Stomach (tissue), 9 donors: Measurements from ENCODE around the gene AKAP6. TPM values are rescaled to one million over a fixed set of nuclear protein-coding genes. Genes with fewer than 3 reads are reported as not detected.
A peak's percentile ranks its signal among the peaks of the same experiment; 100 is the strongest.

Experiments
- DNase-seq, 2 donors: peaks; one replicate each; pipeline versions ENCODE4 v3.0.0 to v3.0.0-alpha.2; 2013 to 2019
- H3K27ac ChIP-seq, 5 donors: fragments of 200-600 bp in 4 of 5; sonication (generic) in 4 of 5; one replicate each; pipeline ENCODE4 v1.5.1; 2013 to 2019; ENCODE audit warnings: mild to moderate bottlenecking in 1 of 5, moderate library complexity in 1 of 5
- H3K27me3 ChIP-seq, 3 donors: fragments of 200-600 bp; sonication (generic); one replicate each; pipeline ENCODE4 v1.5.1; 2017 to 2019; ENCODE audit warnings: mixed run types in 1 of 3
- H3K36me3 ChIP-seq, 4 donors: fragments of 200-600 bp; sonication (generic); 1 replicate in 3 of 4; 2 replicates in 1 of 4; pipeline ENCODE4 v1.5.1; 2016 to 2019
- H3K4me1 ChIP-seq, 4 donors: fragments of 200-600 bp; sonication (generic); one replicate each; pipeline ENCODE4 v1.5.1; 2016 to 2019
- H3K4me3 ChIP-seq, 4 donors: fragments of 200-600 bp; sonication (generic) in 3 of 4; one replicate each; pipeline ENCODE4 v1.5.1; 2016 to 2019; ENCODE audit warnings: mild to moderate bottlenecking in 1 of 4
- H3K9me3 ChIP-seq, 4 donors: fragments of 200-600 bp; sonication (generic); one replicate each; pipeline ENCODE4 v1.5.1; 2016 to 2019
- CTCF ChIP-seq, 7 experiments: fragments of 450-650 bp in 4 of 7; fragments of 200-600 bp in 3 of 7; sonication (generic) in 3 of 7; IDR thresholded peaks; one replicate each; pipeline ENCODE4 v1.5.1; 2016 to 2019; ENCODE audit warnings: antibody characterized with exemption in 7 of 7, control low read depth in 2 of 7, mild to moderate bottlenecking in 1 of 7
- EP300 ChIP-seq: sonication (generic); formaldehyde crosslinking; IDR thresholded peaks from one replicate; pipeline ENCODE4 v1.6.1; 2017; ENCODE audit warnings: antibody characterized with exemption
- POLR2A ChIP-seq, 4 donors: fragments of 450-650 bp; IDR thresholded peaks; one replicate each; pipeline ENCODE4 v1.6.1; 2016; ENCODE audit warnings: antibody characterized with exemption in 4 of 4, control low read depth in 2 of 4, mild to moderate bottlenecking in 1 of 4, moderate library complexity in 1 of 4
- POLR2AphosphoS5 ChIP-seq, 3 donors: sonication (generic); formaldehyde crosslinking; IDR thresholded peaks; one replicate each; pipeline ENCODE4 v1.6.1; 2016; ENCODE audit warnings: antibody characterized with exemption in 3 of 3
- WGBS, 5 donors: extraction: QIAGEN DNeasy Blood & Tissue Kit in 3 of 5; methylation state at CpG; one replicate each; pipeline versions ENCODE4 v1.1.5 to v1.1.7; 2013 to 2018; 5-methylcytosine and 5-hydroxymethylcytosine counted together
- intact Hi-C: fragments of 100-400 bp; cut with DNase I; formaldehyde crosslinking; loops from one replicate; pipeline ENCODE4 v1.15.1; 2023; ENCODE audit warnings: low total_unique reads
- polyA plus RNA-seq, 3 donors: library from polyadenylated mRNA; stranded (reverse); fragments of 200-250 nt; gene quantifications; one replicate each; pipeline ENCODE4 v1.2.3, GENCODE V29; 2013
- total RNA-seq, 5 donors: library from RNA; depleted of rRNA; stranded (reverse); fragments of >200 nt; gene quantifications; one replicate each; pipeline versions ENCODE4 v1.1.0 to v1.2.3, GENCODE V29; 2014 to 2016
- donor health status: healthy with polysubstance abuse.
- donor health status: Bipolar disorder and iron deficiency.
- donor health status: healthy.

AKAP6 gene
- total and polyA plus RNA-seq, 8 donors, result 0.15 to 132 (median 3.3) TPM

- Histone ChIP-seq H3K27me3 (no peaks in the 10 kb centered on the region), H3K27ac (peak overlapping the region in 2 of 5 donors; percentile 6 to 26), H3K36me3 (no peaks in the 10 kb centered on the region), H3K4me1 (peaks cover 0 to 35% (median 4%) of the 10 kb centered on the region in 4 donors), H3K9me3 (no peaks in the 10 kb centered on the region), H3K4me3 (no peak overlapping the region)
- intact Hi-C loops, result no loop called here
- TF ChIP-seq POLR2A (IDR thresholded peaks at IDR 0.05) (no peak), POLR2AphosphoS5 (IDR thresholded peaks at IDR 0.05) (no peak), EP300 (no peak), CTCF (IDR thresholded peaks at IDR 0.05) (no peak)
- 25 to 46% (median 31%) methylated on average over 3 of the region's 3 CpGs for WGBS, 5 donors
- DNase-seq, result no peak
Observed at GRCh38 chr14:32510815-32511214, 181.7 kb downstream of the AKAP6 start.

- H3K9me3 ChIP-seq, result no peaks in the 10 kb centered on the region
- DNase-seq, result no peak
- no peaks in the 10 kb centered on the region for H3K36me3 ChIP-seq
- peaks cover 0 to 3% (median 0%) of the 10 kb centered on the region in 3 donors for H3K27me3 ChIP-seq
- intact Hi-C loops, result no loop called here
- WGBS, 5 donors, result 50 to 63% (median 60%) methylated on average over 3 of the region's 3 CpGs
- H3K4me1 ChIP-seq, result peaks cover 0 to 35% (median 4%) of the 10 kb centered on the region in 4 donors
- no peak overlapping the region for H3K4me3 ChIP-seq
- no peak overlapping the region for H3K27ac ChIP-seq
- no peak for TF ChIP-seq POLR2AphosphoS5 (IDR thresholded peaks at IDR 0.05)
- no peak for TF ChIP-seq POLR2A (IDR thresholded peaks at IDR 0.05)
- no peak for TF ChIP-seq EP300
- TF ChIP-seq CTCF (IDR thresholded peaks at IDR 0.05), result no peak
Observed at GRCh38 chr14:32512348-32512747, 183.2 kb downstream of the AKAP6 start.

GRCh38 chr14:32512813-32513212 lies 183.7 kb downstream of the AKAP6 start:
- intact Hi-C loops, result no loop called here
- H3K9me3 ChIP-seq, result no peaks in the 10 kb centered on the region
- H3K27me3 ChIP-seq, result peaks cover 0 to 7% (median 0%) of the 10 kb centered on the region in 3 donors
- peaks cover 0 to 35% (median 4%) of the 10 kb centered on the region in 4 donors for H3K4me1 ChIP-seq
- H3K4me3 ChIP-seq, result no peak overlapping the region
- TF ChIP-seq POLR2A (IDR thresholded peaks at IDR 0.05), result no peak
- no peak for TF ChIP-seq POLR2AphosphoS5 (IDR thresholded peaks at IDR 0.05)
- TF ChIP-seq CTCF (IDR thresholded peaks at IDR 0.05), result no peak
- no peak for TF ChIP-seq EP300
- no peak overlapping the region for H3K27ac ChIP-seq
- H3K36me3 ChIP-seq, result no peaks in the 10 kb centered on the region
- DNase-seq, result no peak

- intact Hi-C loops, result no loop called here
- peaks cover 0 to 7% (median 0%) of the 10 kb centered on the region in 3 donors for H3K27me3 ChIP-seq
- DNase-seq, result no peak
- TF ChIP-seq POLR2A (IDR thresholded peaks at IDR 0.05), result no peak
- peak in 1 of 7 experiments; percentile 49 for TF ChIP-seq CTCF (IDR thresholded peaks at IDR 0.05)
- H3K4me3 ChIP-seq, result no peak overlapping the region
- H3K36me3 ChIP-seq, result no peaks in the 10 kb centered on the region
- H3K27ac ChIP-seq, result no peak overlapping the region
- WGBS, 5 donors, result 70 to 75% (median 73%) methylated on average over 1 of the region's 1 CpG
- H3K4me1 ChIP-seq, result peaks cover 0 to 35% (median 4%) of the 10 kb centered on the region in 4 donors
- no peaks in the 10 kb centered on the region for H3K9me3 ChIP-seq
Observed at GRCh38 chr14:32513571-32514009, 184.5 kb downstream of the AKAP6 start.
